GM18870 (cell line): Measurements from ENCODE around the gene EML4.

Experiments
- ATAC-seq: cut with Tn5 transposase; IDR thresholded peaks from one replicate; pipeline ENCODE4 v1.9.1; 2021; ENCODE audit warnings: moderate library complexity; ENCODE audit not compliant: unreplicated experiment

Gene EML4

DNA sequence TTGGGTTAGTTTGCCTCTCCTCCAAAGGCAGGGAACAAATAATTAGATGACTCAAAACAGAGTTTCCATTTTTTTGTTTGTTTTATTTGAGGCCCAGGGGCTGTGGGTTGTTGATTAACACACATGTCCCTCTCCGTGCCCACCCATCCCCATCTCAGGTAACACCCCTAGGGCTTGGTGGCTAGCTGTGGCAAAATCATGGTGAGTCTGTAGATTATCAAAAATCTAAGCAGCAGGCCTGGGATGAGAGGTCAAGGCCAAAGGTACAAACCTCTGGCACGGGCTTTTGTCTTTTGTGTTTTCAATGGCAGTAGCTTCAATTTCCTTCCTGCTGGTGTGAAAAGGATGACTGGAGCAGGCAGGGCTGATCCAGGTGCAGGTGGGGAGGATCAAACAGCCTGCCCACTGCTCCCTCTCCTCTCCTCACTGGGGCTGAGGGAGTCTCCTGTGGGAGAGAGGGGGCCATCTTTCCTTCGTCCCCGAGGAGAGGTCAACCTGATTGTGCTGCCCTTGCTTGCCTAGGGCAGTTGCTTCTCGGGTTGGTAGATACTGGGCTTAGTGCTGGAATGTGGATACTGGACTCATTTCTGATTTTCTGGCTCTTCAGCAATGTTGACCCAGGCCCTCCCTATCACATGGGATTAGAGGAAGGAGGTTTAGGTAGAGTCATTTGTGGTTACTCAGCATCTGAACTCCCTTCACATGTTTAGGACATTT, 31.9 kb upstream of the EML4 start:
- no peak for ATAC-seq

DNA sequence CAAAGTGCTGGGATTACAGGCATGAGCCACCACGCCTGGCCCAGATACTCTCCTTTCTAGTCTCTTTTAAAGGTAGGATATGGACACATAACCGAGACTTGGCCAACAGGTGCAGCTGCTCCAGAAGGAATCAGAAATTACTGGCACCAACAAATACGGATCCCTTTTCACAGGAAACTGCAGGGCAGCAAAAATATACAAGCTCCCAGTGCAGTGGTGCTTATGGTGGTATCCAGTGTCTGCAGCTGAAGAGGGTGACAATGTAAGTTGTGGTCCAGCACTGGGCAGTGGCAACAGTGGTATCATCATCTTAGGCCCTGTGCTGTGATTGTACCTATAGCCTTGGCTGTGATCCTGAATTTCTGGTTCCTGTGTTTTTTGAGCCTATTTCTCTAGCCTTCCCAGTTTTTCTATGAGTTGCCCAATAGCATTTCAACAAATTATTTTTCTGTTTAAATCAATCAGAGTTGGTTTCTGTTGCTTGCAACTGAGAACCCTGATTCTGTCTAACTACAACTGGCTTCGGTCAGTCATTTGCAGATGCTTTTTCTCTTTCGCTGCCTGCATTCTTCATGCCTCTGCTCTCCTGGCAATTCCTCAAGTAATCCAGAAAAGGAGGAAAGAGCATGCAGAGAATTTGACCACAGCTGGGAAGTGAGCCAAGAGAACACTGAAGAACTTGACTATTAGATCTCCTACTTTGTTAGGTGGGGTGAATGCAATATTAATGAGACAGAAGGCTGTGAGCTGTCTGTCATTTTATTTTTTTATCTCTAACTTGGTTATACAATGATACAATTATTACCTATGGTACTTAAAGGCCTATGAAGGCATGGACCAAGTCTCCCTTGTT, 30.8 kb upstream of the EML4 start:
- no peak for ATAC-seq

GRCh38 chr2:42139101-42139500, 30.1 kb upstream of the EML4 start:
- ATAC-seq, result no peak

- no peak for ATAC-seq
Measured at GRCh38 chr2:42140496-42140895, 28.7 kb upstream of the EML4 start.

DNA sequence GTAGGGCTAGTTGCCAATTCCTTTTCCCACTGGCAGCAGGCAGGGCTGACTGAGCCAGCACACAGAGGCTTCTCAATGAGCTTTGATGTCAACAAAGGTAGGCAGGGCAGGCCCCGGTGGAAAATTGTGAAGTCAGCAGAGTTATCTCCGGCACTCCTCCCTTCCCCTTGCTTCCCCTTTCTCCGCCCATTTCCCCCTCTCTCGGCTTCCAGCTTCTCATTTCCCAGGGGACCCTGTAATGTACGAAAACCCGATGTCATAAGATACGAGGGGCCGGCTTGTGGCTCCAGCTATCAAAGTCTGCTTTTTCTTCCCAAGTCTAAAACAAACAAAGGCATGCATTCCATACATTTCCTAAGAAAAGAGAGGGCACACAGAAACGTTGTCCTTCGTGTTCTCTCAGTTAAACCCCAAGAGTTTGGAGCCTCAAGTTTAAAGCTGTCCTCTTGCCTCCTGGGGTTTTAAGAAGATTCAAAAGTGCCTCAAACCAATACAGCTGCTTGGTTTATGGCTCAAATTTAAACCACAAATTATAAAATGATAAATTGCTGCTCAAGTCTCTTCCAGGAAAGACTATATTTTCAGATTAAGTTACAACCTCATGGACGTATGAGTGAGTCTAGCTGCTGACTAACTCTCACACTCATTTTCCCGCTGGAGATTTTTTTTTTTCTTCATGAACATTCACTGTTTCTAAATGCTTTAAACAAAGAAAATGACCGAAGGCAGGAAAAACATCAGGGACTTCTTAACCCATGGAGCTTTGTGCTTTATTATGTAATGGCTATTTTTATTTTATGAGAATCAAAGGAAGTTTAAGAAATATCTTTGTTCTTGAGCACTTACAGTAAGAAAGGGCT, 27.2 kb upstream of the EML4 start:
- no peak for ATAC-seq

DNA sequence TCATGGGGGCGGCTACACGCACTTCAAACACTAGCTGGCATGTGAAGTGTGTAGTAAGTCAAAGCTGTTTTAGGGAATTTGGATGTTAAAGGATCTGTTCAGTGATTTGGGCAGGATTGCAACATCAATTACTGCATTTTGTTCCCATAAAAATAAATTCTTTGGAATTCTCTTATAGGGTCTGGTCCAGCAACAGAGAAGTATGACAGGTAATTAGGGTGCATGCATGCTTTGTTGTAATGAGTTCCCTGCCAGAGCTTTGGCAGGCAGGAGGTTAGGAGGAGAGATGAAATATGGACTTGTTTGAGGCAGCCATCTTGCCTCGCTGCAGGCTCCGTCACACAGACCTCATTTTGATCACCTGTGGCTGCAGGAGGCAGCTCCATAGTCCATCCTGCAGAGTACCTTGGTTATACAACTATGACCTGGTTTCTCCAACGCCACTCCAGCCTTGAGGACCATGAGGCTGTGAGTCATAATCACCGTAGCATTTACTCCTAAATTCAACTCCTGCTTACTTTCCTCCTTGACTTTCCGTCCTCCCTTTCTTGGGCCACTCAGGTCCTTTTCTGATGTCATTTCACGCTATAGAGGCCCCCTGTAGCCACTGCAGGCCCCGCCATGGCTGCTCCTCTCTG, 26.5 kb upstream of the EML4 start:
- ATAC-seq, result no peak

DNA sequence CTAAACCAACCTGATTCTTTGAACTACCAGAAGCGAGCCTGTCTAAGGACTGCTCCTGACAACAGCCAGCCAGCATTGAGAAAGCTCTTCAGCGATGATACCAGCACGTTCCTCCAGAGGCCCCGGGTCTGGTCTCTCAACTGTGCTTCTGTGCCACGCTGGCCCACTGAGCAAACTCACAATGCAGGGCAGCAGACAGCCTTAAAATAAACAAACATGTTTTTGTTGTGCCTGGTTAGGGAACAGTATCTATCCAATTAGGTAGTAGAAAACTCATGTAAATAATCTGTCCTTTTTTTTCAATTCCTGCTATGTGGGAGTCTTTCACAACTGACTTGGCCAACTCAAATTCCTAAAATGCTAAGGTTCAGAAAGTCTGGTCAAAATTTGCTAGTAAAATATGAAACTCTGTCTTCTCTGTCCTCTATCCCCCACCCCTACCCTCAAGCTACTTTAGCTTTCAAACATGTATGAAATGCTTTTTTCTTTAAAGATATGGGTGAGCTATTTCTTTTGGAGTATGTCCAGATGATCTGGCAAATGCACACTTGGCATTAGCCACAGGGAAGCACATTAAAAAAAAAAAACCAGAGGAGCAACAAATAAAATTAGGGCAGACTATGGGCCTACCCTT, 21.4 kb upstream of the EML4 start:
- ATAC-seq, result no peak

GRCh38 chr2:42150159-42150558, 19.0 kb upstream of the EML4 start:
- no peak for ATAC-seq

GRCh38 chr2:42153944-42154581, 15.1 kb upstream of the EML4 start:
- no peak for ATAC-seq

DNA sequence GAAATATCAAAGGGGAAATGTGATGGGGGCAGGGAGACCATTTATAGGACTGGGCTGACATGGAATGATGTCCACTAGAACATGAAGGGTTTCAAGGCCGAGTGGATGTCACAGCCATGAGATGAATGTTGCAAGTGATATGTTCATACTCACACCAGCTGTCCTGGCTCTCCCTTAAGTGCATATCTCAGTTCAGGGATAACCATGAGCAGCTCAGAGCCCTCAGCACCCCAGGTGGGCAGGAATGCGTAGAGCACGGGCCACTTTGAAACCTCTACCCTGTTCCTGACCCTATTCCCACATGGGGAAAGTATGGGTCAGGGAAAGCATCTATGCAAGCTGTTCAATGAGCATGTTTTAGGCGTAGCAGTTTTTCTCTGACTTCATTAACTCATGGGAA, 12.4 kb upstream of the EML4 start:
- no peak for ATAC-seq

GRCh38 chr2:42161444-42161843, 7.7 kb upstream of the EML4 start:
- ATAC-seq, result no peak

- no peak for ATAC-seq
Measured at GRCh38 chr2:42163444-42164045, 5.6 kb upstream of the EML4 start.

DNA sequence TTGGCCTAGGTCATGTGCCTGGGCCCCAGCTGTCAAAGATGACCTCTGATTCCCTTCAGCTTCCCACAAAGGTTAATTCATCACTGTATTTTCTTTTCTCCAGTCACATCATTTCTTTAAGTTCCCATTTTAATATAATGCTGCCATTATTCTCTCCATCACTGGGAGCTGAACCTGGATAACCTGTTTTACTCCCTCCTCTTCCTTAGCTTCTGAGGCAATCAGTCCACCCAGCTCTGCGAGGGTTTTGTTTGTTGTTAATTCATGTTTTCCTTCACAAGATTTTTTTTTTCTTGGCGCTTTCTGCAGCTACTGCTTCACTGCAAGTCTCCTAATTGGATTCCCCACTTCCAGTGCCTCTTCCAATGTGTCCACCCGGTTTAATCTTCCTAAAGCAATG, 5.1 kb upstream of the EML4 start:
- ATAC-seq, result no peak

DNA sequence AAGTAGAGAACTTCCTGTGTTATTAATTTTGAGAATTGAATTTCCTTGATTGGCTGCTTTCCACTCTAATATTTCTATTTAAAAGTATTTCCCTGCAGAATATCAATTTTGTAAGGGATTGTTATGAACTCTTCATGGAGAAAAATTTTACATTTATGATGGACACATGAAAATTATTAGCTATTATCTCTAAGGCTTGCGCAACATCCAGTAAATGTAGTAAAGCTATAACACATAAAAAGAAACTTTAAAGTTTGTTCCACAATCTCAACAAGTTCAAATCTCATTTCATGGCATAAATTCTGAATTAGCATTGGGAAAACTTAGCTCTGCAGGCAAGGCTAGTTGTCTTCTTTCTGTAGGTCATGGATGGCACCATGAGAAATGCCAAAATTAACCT, 4.2 kb upstream of the EML4 start:
- no peak for ATAC-seq

GRCh38 chr2:42167458-42167857, 1.7 kb upstream of the EML4 start:
- ATAC-seq, result no peak

GRCh38 chr2:42168459-42169099, 574 bp upstream of the EML4 start:
- no peak for ATAC-seq

DNA sequence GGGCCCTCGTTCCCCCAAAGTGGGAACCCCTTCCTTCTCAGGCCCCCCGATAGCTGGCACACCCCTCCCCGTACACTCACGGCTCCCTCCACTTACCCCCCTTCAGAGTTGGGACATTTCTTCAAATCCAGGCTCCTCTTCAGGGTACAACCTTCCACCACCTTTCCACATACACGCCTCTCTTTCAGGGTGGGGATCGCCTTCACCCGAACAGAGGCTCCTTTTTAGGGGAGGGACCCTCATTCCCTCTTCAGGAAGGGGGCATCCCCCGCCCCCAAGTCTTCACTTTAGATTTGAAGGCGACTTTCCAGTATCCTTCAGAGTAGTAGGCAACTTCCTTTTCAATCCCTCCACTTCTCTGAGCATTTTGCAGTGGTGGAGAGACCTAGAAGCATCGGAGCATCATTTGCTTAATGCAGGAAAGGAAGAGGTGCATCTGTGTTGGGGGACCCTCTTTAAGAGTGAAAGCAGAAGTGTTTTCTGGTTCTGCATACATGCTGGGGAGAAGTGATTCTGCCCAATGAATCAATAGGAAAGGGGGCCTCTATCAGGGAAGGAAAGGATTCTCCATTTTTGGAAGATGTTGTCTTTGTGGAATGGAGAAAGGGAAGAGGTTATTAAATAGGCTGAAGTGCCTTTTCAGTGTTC, 845 bp downstream of the EML4 start:
- peak; percentile 1 for ATAC-seq

- no peak for ATAC-seq
Measured at GRCh38 chr2:42170619-42171395, 1.7 kb downstream of the EML4 start.
